Upper lobe of left lung (tissue), 4 donors: ENCODE measurements around the gene RDX.

ENCODE experiments used
- EP300 ChIP-seq, 4 donors: sonication (generic); formaldehyde crosslinking; IDR thresholded peaks; one replicate each; pipeline ENCODE4 v1.5.1; 2017; ENCODE audit warnings: antibody characterized with exemption in 4 of 4, control low read depth in 2 of 4
- POLR2A ChIP-seq, 4 donors: fragments of 450-650 bp; IDR thresholded peaks; one replicate each; pipeline ENCODE4 v1.5.1; 2016 to 2017; ENCODE audit warnings: antibody characterized with exemption in 4 of 4, mild to moderate bottlenecking in 2 of 4
- POLR2AphosphoS5 ChIP-seq, 2 donors: sonication (generic); formaldehyde crosslinking; IDR thresholded peaks; one replicate each; pipeline ENCODE4 v1.5.1; 2017; ENCODE audit warnings: antibody characterized with exemption in 2 of 2
- TF ChIP-seq, protein P1 (sequence below), 6 experiments: fragments of 450-650 bp in 4 of 6; fragments of 200-600 bp in 2 of 6; sonication (generic) in 2 of 6; IDR thresholded peaks; one replicate each; pipeline ENCODE4 v1.5.1; 2016 to 2019; ENCODE audit warnings: antibody characterized with exemption in 6 of 6

DNA sequence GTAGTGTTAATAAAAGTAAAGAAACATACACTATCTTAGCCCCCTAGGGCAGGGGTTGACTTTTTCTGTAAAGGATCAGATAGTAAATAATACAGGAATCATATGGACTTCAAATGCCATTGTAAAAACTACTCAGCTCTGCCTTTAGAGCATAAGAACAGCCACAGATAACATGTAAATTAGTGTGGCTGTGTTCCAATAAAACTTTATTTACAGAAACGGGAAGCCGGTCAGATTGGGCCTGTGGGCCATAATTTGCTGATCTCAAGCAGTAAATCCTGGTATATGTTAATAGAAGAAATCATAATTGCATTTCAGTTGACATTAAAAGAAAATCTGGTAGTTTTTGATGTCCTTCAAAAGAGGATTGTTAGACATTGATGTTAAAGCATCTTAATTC, 126.7 kb downstream of the RDX start:
- TF ChIP-seq, protein P1, sequence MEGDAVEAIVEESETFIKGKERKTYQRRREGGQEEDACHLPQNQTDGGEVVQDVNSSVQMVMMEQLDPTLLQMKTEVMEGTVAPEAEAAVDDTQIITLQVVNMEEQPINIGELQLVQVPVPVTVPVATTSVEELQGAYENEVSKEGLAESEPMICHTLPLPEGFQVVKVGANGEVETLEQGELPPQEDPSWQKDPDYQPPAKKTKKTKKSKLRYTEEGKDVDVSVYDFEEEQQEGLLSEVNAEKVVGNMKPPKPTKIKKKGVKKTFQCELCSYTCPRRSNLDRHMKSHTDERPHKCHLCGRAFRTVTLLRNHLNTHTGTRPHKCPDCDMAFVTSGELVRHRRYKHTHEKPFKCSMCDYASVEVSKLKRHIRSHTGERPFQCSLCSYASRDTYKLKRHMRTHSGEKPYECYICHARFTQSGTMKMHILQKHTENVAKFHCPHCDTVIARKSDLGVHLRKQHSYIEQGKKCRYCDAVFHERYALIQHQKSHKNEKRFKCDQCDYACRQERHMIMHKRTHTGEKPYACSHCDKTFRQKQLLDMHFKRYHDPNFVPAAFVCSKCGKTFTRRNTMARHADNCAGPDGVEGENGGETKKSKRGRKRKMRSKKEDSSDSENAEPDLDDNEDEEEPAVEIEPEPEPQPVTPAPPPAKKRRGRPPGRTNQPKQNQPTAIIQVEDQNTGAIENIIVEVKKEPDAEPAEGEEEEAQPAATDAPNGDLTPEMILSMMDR (IDR thresholded peaks at IDR 0.05): no peak
- TF ChIP-seq POLR2AphosphoS5 (IDR thresholded peaks at IDR 0.05) (no peak), EP300 (IDR thresholded peaks at IDR 0.05) (no peak), POLR2A (IDR thresholded peaks at IDR 0.05) (no peak)
